Astrocyte (in vitro differentiated cells and primary cell): ENCODE measurements around the gene SMIM35.

Experiments used
- CTCF ChIP-seq: IDR thresholded peaks from 2 replicates; pipeline ENCODE4 v1.5.1; 2011; ENCODE audit warnings: low read depth, mild to moderate bottlenecking, inconsistent platforms, low read length, moderate library complexity; ENCODE audit not compliant: insufficient read depth
- EZH2 ChIP-seq: IDR thresholded peaks from 2 replicates; pipeline ENCODE4 v1.6.1; 2012; ENCODE audit warnings: mild to moderate bottlenecking, low read length, inconsistent platforms; ENCODE audit not compliant: insufficient read depth

DNA sequence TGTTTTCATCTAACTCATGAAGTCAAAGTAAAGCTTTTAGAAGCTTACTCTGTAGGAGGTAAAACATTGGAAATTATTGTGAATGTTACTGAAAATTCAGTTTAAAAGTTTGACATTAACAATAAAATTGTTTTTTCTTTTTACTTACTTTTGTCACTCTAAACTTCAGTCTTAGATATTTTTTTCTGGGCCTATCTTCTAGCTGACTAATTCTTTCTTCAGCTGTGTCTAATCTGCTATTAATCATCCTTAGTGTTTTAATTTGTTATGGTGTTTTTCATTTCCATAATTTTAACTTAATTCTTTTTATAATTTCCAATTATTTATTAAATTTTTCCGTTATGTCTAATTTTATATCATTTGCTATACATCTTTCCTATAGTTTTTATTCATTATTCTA is 65.6 kb downstream of the SMIM35 start:
- no peak for TF ChIP-seq EZH2
- no peak for TF ChIP-seq CTCF
